Transverse colon (tissue), 4 donors: Measurements from ENCODE around the gene TRIM47. TPM values are rescaled to one million over a fixed set of nuclear protein-coding genes. Genes with fewer than 3 reads are reported as not detected.
A peak's percentile ranks its signal among the peaks of the same experiment; 100 is the strongest.

Experiments used
- DNase-seq: peaks from one replicate; pipeline ENCODE4 v3.0.0-alpha.2; 2019
- H3K27ac ChIP-seq, 4 donors: fragments of 200-600 bp; sonication (generic); 2 replicates each; pipeline ENCODE4 v1.5.1; 2016 to 2018; ENCODE audit warnings: inconsistent platforms in 4 of 4
- H3K27me3 ChIP-seq: fragments of 200-600 bp; sonication (generic); 2 replicates; pipeline ENCODE4 v1.5.1; 2017; ENCODE audit warnings: inconsistent platforms
- H3K36me3 ChIP-seq, 4 donors: fragments of 200-600 bp; sonication (generic); 2 replicates each; pipeline ENCODE4 v1.5.1; 2017 to 2019; ENCODE audit warnings: inconsistent platforms in 4 of 4
- H3K4me1 ChIP-seq, 4 donors: fragments of 200-600 bp; sonication (generic); 2 replicates each; pipeline ENCODE4 v1.5.1; 2017 to 2020; ENCODE audit warnings: inconsistent platforms in 4 of 4
- H3K4me3 ChIP-seq, 4 donors: fragments of 200-600 bp; sonication (generic); 1 replicate in 1 of 4; 2 replicates in 3 of 4; pipeline versions ENCODE4 v1.5.1 to v1.6.1; 2017 to 2019; ENCODE audit warnings: inconsistent platforms in 4 of 4
- H3K9me3 ChIP-seq, 2 donors: fragments of 200-600 bp; sonication (generic); 2 replicates each; pipeline ENCODE4 v1.5.1; 2017 to 2019; ENCODE audit warnings: inconsistent platforms in 2 of 2
- CTCF ChIP-seq, 5 experiments: fragments of 200-600 bp in 3 of 5; fragments of 450-650 bp in 2 of 5; sonication (generic) in 3 of 5; IDR thresholded peaks; 1 replicate in 2 of 5; 2 replicates in 3 of 5; pipeline ENCODE4 v1.5.1; 2016 to 2017; ENCODE audit warnings: antibody characterized with exemption in 5 of 5, inconsistent platforms in 3 of 5, mild to moderate bottlenecking in 2 of 5, moderate library complexity in 1 of 5
- EP300 ChIP-seq: sonication (generic); formaldehyde crosslinking; IDR thresholded peaks from one replicate; pipeline ENCODE4 v1.6.1; 2017; ENCODE audit warnings: antibody characterized with exemption, low read depth
- POLR2A ChIP-seq: fragments of 450-650 bp; IDR thresholded peaks from one replicate; pipeline ENCODE4 v1.6.1; 2016; ENCODE audit warnings: antibody characterized with exemption, mild to moderate bottlenecking, moderate library complexity
- POLR2AphosphoS5 ChIP-seq, 3 donors: sonication (generic); formaldehyde crosslinking; IDR thresholded peaks; one replicate each; pipeline ENCODE4 v1.6.1; 2016; ENCODE audit warnings: antibody characterized with exemption in 3 of 3
- WGBS, 2 donors: methylation state at CpG; one replicate each; pipeline ENCODE4 v1.1.5; 2018; ENCODE audit warnings: low coverage in 1 of 2; 5-methylcytosine and 5-hydroxymethylcytosine counted together
- in situ Hi-C, 4 donors: fragments of 200-750 bp; cut with MboI; loops; one replicate each; pipeline versions ENCODE4 v1.15.0 to v1.15.1; 2017; ENCODE audit warnings: low sequenced_read_pairs in 3 of 4, low pct_ligation_motif_present in 1 of 4, low pct_unique_long_range_greater_than_20kb in 1 of 4
- intact Hi-C: fragments of 100-400 bp; cut with DNase I; formaldehyde crosslinking; loops from one replicate; pipeline ENCODE4 v1.15.1; 2023; ENCODE audit warnings: low total_unique reads
- total RNA-seq, 4 donors: library from RNA; depleted of rRNA; stranded (reverse); fragments of >200 nt; gene quantifications; one replicate each; pipeline ENCODE4 v1.1.0, GENCODE V29; 2016

TRIM47 gene
- total RNA-seq, 4 donors from 2014 or later = 38.6 to 118 (median 41.0) TPM

GRCh38 chr17:75876190-75876937 lies 2.0 kb downstream of the TRIM47 start:
- 10% methylated on average over 23 of the region's 26 CpGs; no CpG with 5 or more reads in 1 of the 2 donors for WGBS, 2 donors
- peak; percentile 86 for DNase-seq
- no peaks in the 10 kb centered on the region for H3K36me3 ChIP-seq
- peaks cover 42 to 61% (median 51%) of the 10 kb centered on the region in 4 donors for H3K4me1 ChIP-seq
- TF ChIP-seq POLR2A (peak; percentile 53), POLR2AphosphoS5 (IDR thresholded peaks at IDR 0.05) (peak; percentile 47 to 68 (median 55)), CTCF (IDR thresholded peaks at IDR 0.05) (peak in 3 of 5 experiments; percentile 13 to 48 (median 40)), EP300 (no peak)
- intact Hi-C loops (loop anchor here (5.0 kb wide), 1 partner anchor 851 kb away; the partner anchor contains the start of genes JMJD6 and METTL23), in situ Hi-C loops (loop anchor here in 1 of 4 donors (25.0 kb wide), 1 partner anchor 114 kb away; the partner anchor contains the start of gene GALK1)
- no peaks in the 10 kb centered on the region for H3K9me3 ChIP-seq
- peak overlapping the region; percentile 94 to 97 (median 96) for H3K27ac ChIP-seq
- H3K27me3 ChIP-seq = no peaks in the 10 kb centered on the region
- H3K4me3 ChIP-seq = peak overlapping the region; percentile 63 to 76 (median 70)

GRCh38 chr17:75875940-75876189 lies 2.5 kb downstream of the TRIM47 start:
- 13% methylated on average over 5 of the region's 5 CpGs; no CpG with 5 or more reads in 1 of the 2 donors for WGBS, 2 donors
- Histone ChIP-seq H3K27me3 (no peaks in the 10 kb centered on the region), H3K4me3 (peak overlapping the region in 3 of 4 donors; percentile 67 to 76 (median 73)), H3K27ac (peak overlapping the region; percentile 94 to 97 (median 96)), H3K4me1 (peaks cover 42 to 62% (median 51%) of the 10 kb centered on the region in 4 donors), H3K36me3 (no peaks in the 10 kb centered on the region), H3K9me3 (no peaks in the 10 kb centered on the region)
- in situ Hi-C loops = loop anchor here in 1 of 4 donors (25.0 kb wide), 1 partner anchor 114 kb away; the partner anchor contains the start of gene GALK1
- DNase-seq = no peak
- TF ChIP-seq EP300 (no peak), CTCF (IDR thresholded peaks at IDR 0.05) (no peak), POLR2A (no peak), POLR2AphosphoS5 (IDR thresholded peaks at IDR 0.05) (no peak)
- intact Hi-C loops = loop anchor here (5.0 kb wide), 1 partner anchor 851 kb away; the partner anchor contains the start of genes JMJD6 and METTL23

GRCh38 chr17:75875182-75875939 lies 3.0 kb downstream of the TRIM47 start:
- in situ Hi-C loops = loop anchor here in 1 of 4 donors (25.0 kb wide), 1 partner anchor 113 kb away; the partner anchor contains the start of gene GALK1
- peak; percentile 59 for DNase-seq
- intact Hi-C loops = loop anchor here (5.0 kb wide), 1 partner anchor 852 kb away; the partner anchor contains the start of genes JMJD6 and METTL23
- 44% methylated on average over 18 of the region's 18 CpGs; no CpG with 5 or more reads in 1 of the 2 donors for WGBS, 2 donors
- Histone ChIP-seq H3K9me3 (no peaks in the 10 kb centered on the region), H3K27me3 (no peaks in the 10 kb centered on the region), H3K4me1 (peaks cover 42 to 66% (median 51%) of the 10 kb centered on the region in 4 donors), H3K27ac (peak overlapping the region; percentile 94 to 97 (median 96)), H3K36me3 (no peaks in the 10 kb centered on the region), H3K4me3 (peak overlapping the region in 2 of 4 donors; percentile 73 to 76)
- no peak for TF ChIP-seq EP300
- TF ChIP-seq CTCF (IDR thresholded peaks at IDR 0.05) = no peak
- no peak for TF ChIP-seq POLR2A
- TF ChIP-seq POLR2AphosphoS5 (IDR thresholded peaks at IDR 0.05) = no peak
